ENCODE measurements around the gene DSC1.

DNA sequence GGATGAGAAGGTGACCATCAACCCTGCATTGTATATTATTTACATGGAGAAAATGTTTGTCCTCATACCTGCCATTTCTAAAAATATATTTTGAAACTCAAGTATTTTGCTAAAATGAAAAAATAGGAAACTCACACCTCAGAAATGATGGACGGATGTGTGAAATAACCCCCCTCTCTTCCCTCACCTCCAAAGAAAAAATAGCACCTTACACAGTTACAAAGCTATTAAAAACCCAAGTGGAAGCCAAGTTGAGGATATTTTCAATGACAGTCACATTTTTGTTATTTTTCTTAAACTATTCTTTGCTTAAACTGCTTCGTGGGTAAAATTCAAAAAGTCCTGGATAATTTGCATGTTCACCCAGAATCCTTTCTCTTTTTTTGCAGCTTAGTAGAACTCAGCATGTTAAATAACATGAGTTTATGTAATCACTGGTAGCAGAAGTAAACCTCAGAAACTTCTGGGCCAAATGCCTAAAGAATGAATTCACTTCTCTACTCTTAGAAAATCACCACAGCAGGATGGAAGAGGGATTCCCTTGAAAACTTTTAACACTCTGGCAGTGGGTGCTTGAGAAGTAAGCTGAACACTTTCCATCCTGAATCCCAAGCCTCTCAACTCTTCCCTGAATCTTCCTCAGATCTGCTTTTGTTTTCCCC, 768 bp downstream of the DSC1 start:
- TF ChIP-seq, protein P1, sequence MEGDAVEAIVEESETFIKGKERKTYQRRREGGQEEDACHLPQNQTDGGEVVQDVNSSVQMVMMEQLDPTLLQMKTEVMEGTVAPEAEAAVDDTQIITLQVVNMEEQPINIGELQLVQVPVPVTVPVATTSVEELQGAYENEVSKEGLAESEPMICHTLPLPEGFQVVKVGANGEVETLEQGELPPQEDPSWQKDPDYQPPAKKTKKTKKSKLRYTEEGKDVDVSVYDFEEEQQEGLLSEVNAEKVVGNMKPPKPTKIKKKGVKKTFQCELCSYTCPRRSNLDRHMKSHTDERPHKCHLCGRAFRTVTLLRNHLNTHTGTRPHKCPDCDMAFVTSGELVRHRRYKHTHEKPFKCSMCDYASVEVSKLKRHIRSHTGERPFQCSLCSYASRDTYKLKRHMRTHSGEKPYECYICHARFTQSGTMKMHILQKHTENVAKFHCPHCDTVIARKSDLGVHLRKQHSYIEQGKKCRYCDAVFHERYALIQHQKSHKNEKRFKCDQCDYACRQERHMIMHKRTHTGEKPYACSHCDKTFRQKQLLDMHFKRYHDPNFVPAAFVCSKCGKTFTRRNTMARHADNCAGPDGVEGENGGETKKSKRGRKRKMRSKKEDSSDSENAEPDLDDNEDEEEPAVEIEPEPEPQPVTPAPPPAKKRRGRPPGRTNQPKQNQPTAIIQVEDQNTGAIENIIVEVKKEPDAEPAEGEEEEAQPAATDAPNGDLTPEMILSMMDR (IDR thresholded peaks at IDR 0.05): no peak
- no peak for TF ChIP-seq TAF1 (IDR thresholded peaks at IDR 0.05; ENCODE audit: borderline replicate concordance, low read depth, low read length)
- no peak for TF ChIP-seq TCF12 (IDR thresholded peaks at IDR 0.05)
- TF ChIP-seq SIN3A (IDR thresholded peaks at IDR 0.05; ENCODE audit: borderline replicate concordance, low read depth, low read length): no peak
- TF ChIP-seq POLR2AphosphoS5 (IDR thresholded peaks at IDR 0.05; ENCODE audit: low read depth, low read length): no peak
- TF ChIP-seq RAD21 (IDR thresholded peaks at IDR 0.05; ENCODE audit: low read length): no peak
- no peak for TF ChIP-seq EP300 (IDR thresholded peaks at IDR 0.05; ENCODE audit: borderline replicate concordance in 1 of 2, low read depth in 1 of 2, low read length in 1 of 2)
- no peak for TF ChIP-seq RXRA (IDR thresholded peaks at IDR 0.05; ENCODE audit: borderline replicate concordance, low read depth)
- no peak for TF ChIP-seq RFX5 (IDR thresholded peaks at IDR 0.05; ENCODE audit: low read length)
